Neural cell (in vitro differentiated cells): ENCODE results near the gene LRRC2.

Experiments used
- EP300 ChIP-seq: fragments of 450-650 bp; conservative IDR thresholded peaks from 2 replicates; pipeline ENCODE4 v1.6.1; 2014; ENCODE audit warnings: antibody characterized with exemption, mild to moderate bottlenecking, moderate library complexity; ENCODE audit not compliant: poor library complexity, severe bottlenecking
- EZH2 ChIP-seq: fragments of 200-600, 300-800 bp; shearing (Covaris generic), sonication (generic); IDR thresholded peaks from 2 replicates; pipeline ENCODE4 v1.6.1; 2014; ENCODE audit warnings: antibody characterized with exemption, low read length, borderline replicate concordance, mild to moderate bottlenecking; ENCODE audit not compliant: insufficient read depth, poor library complexity, severe bottlenecking

DNA sequence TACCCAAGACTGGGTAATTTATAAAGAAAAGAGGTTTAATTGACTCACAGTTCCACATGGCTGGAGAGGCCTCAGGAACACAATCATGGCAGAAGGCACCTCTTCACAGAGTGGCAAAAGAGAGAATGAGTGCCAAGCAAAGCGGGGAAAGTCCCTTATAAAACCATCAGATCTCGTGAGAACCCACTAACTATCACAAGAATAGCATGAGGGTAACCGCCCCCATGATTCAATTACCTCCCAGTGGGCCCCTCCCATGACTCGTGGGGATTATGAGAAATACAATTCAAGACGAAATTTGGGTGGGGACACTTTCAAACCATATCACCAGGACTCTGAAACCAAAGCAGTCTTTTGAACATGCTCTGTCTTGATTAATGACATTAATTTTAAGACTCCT, 61.3 kb downstream of the LRRC2 start:
- TF ChIP-seq EP300 (no peak), EZH2 (no peak)
